ENCODE results near the gene SAMMSON.

GRCh38 chr3:69951616-69952015, 47.9 kb upstream of the SAMMSON start:
- TF ChIP-seq CTCF (IDR thresholded peaks at IDR 0.05; ENCODE audit: low read depth, low read length, missing input control) (no peak), TAF1 (conservative IDR thresholded peaks at IDR 0.05) (no peak), MAX (IDR thresholded peaks at IDR 0.05) (no peak), YY1 (IDR thresholded peaks at IDR 0.05) (no peak), FOXA1 (IDR thresholded peaks at IDR 0.05) (no peak), RAD21 (IDR thresholded peaks at IDR 0.05) (no peak), ZBTB33 (IDR thresholded peaks at IDR 0.05) (no peak), SP1 (IDR thresholded peaks at IDR 0.05) (no peak), RXRA (IDR thresholded peaks at IDR 0.05) (no peak), GABPA (IDR thresholded peaks at IDR 0.05 in 1 of 2, conservative IDR thresholded peaks at IDR 0.05 in 1 of 2) (no peak), REST (IDR thresholded peaks at IDR 0.05) (no peak), ATF3 (IDR thresholded peaks at IDR 0.05) (no peak)

Measured in liver (tissue), 3 donors.